Measurements from ENCODE around the gene MZT2B.

DNA sequence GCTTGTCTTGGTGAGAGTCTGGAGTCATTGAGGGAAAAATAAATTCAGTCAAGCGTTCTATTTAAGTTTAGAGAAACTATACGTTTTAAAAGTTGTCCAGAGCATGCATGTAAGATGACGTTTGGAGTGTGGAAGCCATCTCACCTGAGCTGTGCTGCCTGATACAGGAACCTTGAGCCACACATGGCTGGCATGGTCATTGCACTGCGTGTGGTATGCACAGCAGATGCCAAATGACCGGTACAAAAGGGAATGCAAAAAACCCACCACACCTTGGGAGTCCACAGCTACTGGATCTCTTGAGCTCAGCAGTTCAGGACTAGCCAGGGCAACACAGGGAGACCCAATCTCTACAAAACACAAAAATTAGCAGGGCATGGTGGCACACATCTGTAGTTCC is 4.3 kb downstream of the MZT2B start:
- TF ChIP-seq, protein P1, sequence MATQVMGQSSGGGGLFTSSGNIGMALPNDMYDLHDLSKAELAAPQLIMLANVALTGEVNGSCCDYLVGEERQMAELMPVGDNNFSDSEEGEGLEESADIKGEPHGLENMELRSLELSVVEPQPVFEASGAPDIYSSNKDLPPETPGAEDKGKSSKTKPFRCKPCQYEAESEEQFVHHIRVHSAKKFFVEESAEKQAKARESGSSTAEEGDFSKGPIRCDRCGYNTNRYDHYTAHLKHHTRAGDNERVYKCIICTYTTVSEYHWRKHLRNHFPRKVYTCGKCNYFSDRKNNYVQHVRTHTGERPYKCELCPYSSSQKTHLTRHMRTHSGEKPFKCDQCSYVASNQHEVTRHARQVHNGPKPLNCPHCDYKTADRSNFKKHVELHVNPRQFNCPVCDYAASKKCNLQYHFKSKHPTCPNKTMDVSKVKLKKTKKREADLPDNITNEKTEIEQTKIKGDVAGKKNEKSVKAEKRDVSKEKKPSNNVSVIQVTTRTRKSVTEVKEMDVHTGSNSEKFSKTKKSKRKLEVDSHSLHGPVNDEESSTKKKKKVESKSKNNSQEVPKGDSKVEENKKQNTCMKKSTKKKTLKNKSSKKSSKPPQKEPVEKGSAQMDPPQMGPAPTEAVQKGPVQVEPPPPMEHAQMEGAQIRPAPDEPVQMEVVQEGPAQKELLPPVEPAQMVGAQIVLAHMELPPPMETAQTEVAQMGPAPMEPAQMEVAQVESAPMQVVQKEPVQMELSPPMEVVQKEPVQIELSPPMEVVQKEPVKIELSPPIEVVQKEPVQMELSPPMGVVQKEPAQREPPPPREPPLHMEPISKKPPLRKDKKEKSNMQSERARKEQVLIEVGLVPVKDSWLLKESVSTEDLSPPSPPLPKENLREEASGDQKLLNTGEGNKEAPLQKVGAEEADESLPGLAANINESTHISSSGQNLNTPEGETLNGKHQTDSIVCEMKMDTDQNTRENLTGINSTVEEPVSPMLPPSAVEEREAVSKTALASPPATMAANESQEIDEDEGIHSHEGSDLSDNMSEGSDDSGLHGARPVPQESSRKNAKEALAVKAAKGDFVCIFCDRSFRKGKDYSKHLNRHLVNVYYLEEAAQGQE (IDR thresholded peaks at IDR 0.05; ENCODE audit: insufficient read depth in 1 of 2, low read depth in 2 of 2, low read length in 2 of 2), result no peak
- no peak for TF ChIP-seq TAF1 (IDR thresholded peaks at IDR 0.05; ENCODE audit: borderline replicate concordance, insufficient read depth, low read length)

Data from PFSK-1 (cell line).